ENCODE measurements around the gene RAPGEF4.

- TF ChIP-seq EZH2 (IDR thresholded peaks at IDR 0.05): no peak
- no peak for TF ChIP-seq POLR2AphosphoS5 (IDR thresholded peaks at IDR 0.05; ENCODE audit: borderline replicate concordance, low read depth, low read length)
Measured at GRCh38 chr2:172970660-172971059, 235.0 kb downstream of the RAPGEF4 start.

Measured in SK-N-MC (cell line).